AG09309 (cell line): ENCODE results near the gene SERTAD4.

Experiments
- DNase-seq: peaks from one replicate; pipeline ENCODE4 v3.0.0-alpha.2; 2010; ENCODE audit warnings: low read depth
- H3K4me3 ChIP-seq: 2 replicates; pipeline ENCODE4 v1.5.1; 2011; ENCODE audit warnings: mild to moderate bottlenecking, low read depth, low read length, moderate library complexity; ENCODE audit not compliant: control insufficient read depth
- TF ChIP-seq, protein P1 (sequence below): IDR thresholded peaks from 2 replicates; pipeline ENCODE4 v1.5.1; 2011; ENCODE audit warnings: mild to moderate bottlenecking, low read depth, low read length, inconsistent platforms; ENCODE audit not compliant: insufficient read depth, control insufficient read depth; ENCODE audit errors: missing control alignments

Gene SERTAD4

DNA sequence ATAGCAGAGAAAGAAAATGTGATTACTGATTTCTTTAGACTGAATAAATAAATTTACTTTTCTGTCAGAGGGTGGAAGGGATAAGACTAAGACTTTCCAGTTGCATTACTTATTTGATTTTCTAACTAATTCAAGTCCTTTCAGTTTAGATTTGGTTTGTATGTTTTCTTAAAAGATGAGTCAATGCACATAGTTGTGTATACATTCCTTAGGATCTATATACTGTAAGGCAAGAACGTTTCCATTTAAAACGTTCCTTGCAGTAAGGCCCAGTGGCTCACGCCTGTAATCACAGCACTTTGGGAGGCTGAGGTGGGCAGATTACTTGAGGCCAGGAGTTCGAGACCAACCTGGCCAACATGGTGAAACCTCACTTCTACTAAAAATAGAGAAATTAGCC is 14.5 kb upstream of the SERTAD4 start:
- DNase-seq, result no peak
- no peak overlapping the region for H3K4me3 ChIP-seq
- TF ChIP-seq, protein P1, sequence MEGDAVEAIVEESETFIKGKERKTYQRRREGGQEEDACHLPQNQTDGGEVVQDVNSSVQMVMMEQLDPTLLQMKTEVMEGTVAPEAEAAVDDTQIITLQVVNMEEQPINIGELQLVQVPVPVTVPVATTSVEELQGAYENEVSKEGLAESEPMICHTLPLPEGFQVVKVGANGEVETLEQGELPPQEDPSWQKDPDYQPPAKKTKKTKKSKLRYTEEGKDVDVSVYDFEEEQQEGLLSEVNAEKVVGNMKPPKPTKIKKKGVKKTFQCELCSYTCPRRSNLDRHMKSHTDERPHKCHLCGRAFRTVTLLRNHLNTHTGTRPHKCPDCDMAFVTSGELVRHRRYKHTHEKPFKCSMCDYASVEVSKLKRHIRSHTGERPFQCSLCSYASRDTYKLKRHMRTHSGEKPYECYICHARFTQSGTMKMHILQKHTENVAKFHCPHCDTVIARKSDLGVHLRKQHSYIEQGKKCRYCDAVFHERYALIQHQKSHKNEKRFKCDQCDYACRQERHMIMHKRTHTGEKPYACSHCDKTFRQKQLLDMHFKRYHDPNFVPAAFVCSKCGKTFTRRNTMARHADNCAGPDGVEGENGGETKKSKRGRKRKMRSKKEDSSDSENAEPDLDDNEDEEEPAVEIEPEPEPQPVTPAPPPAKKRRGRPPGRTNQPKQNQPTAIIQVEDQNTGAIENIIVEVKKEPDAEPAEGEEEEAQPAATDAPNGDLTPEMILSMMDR, result no peak

DNA sequence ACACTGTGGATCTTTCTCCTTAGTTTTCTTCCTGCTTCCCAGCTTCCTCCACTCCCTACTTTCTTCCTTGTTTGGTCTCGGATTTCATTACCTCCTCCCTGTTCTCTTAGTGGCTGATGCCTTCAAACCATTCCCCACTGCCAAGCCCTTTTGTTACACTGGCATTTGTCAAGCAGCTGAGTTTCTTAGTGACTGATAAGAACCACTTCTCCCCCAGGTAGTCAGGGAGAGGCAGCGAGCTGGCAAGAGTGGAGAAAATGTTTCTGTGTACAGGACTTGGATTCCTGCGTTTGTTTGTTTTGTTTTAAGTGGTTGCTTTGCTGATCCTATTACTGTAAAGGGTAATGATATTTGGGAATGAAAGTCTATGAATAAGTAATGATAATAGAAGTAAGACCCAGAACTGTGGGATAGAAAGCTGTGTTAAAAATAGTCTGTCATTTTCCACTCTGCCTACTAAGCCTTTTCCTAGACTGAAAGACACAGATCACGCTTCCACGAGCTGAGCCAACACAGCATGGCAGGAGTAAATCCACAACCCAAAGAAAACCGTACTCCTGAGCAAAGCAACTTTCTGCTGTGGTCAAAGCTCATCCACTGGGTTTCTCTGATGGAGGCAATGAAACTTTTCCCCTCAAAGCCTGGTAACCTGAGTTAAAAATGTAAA is 10.1 kb upstream of the SERTAD4 start:
- DNase-seq, result no peak
- TF ChIP-seq, protein P1, result no peak
- no peak overlapping the region for H3K4me3 ChIP-seq

DNA sequence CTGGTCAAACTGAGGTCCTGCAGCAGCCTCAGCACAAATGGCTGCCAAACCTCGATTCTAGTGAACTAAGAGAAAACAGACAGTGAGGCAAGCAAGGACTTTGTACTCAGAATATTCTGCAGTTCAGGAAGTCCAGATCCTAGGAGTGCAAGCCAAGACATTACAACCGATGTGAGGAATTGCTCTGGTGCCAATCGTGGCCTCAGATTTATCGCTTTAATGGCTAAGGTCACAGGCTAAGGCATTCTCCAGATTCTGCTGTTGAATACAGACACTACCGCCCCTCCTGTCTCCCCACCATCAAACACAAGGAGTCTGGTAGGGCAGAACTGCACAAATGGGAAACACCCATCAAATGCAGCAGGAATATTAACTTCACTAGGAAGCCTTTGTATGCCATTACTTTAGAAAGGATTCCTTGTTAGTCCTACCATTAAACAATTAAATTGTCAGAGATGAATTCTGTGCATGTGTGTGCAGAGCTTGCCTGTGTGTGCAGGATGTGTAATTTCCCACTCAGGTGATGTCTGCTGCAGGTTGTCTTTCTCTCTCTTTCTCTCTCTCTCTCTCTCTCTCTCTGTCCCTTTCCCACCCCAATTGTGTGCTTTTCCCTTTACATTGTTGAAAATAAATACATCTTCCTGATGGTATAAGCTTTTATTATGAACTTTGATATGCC is 9.2 kb upstream of the SERTAD4 start:
- no peak overlapping the region for H3K4me3 ChIP-seq
- TF ChIP-seq, protein P1, result no peak
- no peak for DNase-seq

DNA sequence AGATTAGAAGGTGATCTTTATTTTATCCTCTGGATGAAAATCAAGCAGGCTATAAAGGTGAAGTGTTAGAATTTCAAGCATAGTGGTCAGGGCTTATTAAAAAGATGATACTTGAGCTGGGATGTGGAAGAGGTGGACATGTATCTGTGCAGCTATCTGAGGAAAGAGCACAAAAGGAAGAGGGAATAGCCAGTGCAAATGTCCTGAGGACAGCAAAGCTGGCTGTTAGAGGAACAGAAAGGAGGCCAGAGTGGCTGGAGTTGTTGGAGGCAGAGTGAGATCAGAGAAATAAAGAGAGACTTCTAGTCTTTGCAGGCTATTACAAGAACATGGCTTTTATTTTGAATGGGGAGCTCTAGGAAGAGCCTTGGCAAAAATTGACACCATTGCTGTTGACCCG is 4.4 kb upstream of the SERTAD4 start:
- TF ChIP-seq, protein P1, result no peak
- no peak overlapping the region for H3K4me3 ChIP-seq
- no peak for DNase-seq

DNA sequence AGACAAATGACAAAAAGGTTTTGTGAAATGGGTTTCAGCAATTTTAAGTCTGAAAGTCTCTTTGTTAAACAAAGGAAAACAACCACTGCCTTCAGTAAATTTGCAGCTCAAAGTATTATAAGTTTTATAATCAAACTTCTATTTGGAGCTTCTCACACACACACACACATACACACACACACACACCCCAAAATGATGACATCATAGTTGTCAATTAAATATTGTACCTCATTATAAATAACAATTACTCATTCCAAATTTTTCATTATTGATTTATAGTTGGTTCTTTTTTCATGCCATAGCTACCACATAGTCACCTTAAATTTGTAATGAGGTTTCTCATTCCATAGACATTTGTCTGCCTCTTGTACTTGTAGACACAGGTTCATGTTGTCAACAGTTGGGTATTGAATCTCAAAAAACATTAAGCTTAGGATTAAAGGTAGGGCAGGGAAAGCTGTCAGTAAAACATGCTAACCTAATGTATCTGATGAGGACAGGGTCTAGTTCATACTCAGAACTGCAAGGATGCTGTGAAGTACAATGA is 2.4 kb upstream of the SERTAD4 start:
- H3K4me3 ChIP-seq, result no peak overlapping the region
- TF ChIP-seq, protein P1, result no peak
- no peak for DNase-seq

DNA sequence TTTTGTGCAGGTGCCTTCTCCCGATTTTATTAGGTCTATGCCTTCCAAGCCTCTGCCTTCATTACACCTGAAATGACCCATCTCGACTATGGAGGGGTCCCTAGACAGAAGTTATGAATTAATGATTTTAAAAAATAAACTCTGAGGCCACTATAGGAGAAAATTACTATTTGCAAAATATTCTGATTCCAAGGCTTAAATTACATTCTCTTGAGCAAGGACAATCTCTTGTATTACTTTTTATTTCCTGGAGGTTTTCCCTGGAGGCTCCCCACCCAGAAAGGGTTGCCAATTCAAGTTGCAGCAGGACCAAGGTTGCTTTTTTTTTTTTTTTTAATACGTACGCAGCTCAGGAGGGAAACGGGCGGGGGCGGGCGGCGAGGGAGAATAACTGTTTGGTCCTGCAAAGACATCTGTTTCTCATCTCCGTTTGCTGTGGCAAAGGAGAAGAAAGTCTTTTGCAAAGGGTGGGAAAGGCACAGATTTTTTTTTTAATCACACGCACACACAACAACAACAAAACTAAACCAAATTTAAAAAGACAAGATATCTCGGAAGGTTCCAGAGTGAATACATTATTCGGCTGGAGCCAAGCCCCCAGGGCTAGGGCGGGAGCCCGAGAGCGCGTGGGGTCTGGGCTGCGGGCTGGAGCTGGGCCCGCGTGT is 618 bp upstream of the SERTAD4 start:
- DNase-seq, result no peak
- TF ChIP-seq, protein P1, result no peak
- peak overlapping the region; percentile 75 for H3K4me3 ChIP-seq
